ENCODE measurements around the gene UPF1.

The UPF1 gene

DNA sequence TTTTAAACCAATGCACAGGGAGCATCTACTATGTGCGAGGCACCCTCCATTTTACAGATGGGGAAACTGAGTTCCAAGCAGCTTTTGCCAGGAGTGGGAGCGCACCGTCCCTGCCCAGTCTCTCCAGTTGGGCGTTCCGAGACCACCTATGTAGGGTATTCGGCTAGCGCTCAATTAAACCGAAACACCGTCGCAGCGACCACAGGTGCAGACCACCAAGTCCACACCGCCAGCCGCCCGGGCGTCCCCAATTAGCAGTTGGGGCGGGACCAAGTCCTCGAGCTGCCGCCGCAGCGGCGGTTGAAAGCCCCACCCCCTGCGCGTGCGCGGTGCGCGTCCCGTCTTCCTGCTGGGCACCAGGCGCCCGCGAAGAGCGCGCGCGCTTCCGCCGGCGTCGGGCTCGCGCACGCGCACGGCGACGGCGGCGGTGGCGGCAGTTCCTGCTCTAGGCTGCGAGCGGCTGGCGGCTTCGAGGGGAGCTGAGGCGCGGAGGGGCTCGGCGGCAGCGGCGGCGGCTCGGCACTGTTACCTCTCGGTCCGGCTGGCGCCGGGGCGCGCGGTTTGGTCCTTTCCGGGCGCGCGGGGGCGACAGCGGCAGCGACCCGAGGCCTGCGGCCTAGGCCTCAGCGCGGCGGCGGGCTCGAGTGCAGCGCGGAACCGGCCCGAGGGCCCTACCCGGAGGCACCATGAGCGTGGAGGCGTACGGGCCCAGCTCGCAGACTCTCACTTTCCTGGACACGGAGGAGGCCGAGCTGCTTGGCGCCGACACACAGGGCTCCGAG lies at the start of gene UPF1:
Gene UPF1, plus strand, starts transcription at position 436 of the 782 bp plus-strand sequence. Its CDS starts 251 bp downstream, at position 687.
- DNase-seq, result peak; percentile 87

GRCh38 chr19:18782559-18783225 lies 49.1 kb upstream of the UPF1 start:
- DNase-seq, result no peak

GRCh38 chr19:18783958-18784785 lies 47.6 kb upstream of the UPF1 start:
- no peak for DNase-seq

DNA sequence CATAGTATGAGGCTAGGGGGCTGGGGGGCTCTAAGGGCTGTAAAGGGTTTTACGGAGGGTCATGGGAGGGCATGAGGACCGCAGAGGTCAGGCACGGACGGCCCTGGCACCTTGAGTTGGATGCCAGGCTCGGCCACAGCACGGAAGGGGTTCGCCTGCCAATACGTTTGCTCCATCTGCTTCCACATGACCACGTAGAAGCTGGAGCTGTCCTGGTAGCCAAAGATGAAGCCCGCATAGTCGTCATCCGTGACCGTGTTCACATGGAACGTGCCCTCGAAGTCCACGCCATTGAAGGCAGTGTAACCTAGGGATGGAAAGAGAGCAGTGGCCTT lies 47.0 kb upstream of the UPF1 start:
- DNase-seq, result no peak

DNA sequence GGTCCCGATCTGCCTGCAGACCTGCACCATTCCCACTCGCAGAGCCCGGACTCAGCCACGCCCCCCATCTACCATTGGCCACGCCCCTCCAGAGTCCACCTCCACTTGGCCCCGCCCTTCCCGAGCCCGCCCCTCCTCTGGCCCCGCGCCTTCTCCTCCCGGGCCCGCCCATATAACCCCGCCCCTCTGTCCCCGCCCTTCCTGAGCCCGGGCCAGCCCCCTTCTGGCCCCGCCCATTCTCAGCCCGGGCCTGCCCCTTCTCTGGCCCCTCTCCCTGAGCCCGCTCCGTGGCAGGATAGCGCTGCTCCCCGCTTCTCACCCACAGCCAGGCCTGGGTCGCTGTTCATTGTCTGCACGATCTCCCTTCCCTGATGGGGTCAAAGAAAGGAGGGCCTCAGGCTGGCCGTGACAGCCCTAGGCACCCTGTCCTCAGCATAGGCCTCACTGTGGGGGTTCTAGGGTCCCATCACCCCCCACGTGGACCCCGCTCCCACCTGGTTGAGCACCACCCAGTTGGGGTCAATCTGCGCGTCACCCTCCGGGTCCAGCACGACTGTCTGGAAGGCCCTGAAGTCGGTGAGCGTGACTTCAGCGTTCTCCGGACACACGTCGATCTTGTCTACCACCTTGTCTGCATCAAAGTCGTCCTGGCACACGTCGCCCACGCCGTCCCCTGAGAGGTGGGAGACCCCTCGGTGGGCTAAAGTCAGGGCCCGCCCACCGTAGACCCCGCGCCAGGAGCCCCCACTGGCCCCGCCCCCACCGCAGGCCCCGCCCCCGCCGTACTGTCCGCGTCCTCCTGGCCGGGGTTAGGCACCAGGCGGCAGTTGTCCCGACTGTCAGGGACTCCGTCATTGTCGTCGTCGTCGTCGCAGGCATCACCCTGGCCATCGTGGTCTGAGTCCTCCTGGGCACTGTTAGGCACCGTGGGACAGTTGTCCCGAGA lies 46.3 kb upstream of the UPF1 start:
- DNase-seq, result peak; percentile 32

DNA sequence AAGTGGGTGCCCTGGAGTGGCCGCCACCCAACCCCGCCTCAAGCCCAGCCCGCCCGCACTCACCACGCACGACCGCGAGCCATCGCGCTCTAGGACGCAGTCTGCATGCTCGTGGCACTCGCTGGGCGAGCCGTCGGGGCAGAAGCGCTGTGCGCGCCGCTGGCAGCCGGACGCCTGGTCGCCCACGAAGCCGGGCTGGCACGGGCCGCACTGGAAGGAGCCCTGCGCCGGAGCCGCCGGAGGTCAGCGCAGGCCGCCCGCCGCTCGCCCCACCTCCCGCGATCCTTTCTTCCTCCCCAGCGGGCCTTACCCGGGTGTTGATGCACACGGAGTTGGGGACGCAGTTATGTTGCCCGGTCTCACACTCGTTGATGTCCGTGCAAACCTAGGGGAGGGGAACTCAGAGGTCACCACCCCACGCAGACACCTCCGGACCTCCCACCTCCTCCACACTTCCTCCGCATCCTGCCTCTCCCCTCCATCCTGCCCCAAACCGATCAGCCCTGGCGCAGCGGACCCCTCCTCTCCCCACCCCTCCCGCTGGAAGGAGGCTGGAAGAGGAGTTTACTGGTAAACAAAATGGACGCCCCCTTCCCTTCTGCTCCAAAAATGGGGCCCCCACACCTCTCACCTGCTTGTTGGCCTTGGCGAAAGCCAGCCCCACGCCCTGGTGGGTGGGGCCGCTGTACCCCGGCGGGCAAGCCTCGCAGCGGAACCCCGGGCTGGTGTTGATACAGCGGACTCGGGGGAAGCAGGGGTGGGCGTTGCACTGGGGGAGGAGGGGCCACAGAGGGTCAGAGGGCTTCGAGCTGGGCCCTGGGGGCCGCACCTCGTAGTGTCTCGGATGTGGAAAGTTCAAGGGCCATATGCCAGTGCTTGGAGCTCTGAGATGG lies 43.0 kb upstream of the UPF1 start:
- DNase-seq, result no peak

DNA sequence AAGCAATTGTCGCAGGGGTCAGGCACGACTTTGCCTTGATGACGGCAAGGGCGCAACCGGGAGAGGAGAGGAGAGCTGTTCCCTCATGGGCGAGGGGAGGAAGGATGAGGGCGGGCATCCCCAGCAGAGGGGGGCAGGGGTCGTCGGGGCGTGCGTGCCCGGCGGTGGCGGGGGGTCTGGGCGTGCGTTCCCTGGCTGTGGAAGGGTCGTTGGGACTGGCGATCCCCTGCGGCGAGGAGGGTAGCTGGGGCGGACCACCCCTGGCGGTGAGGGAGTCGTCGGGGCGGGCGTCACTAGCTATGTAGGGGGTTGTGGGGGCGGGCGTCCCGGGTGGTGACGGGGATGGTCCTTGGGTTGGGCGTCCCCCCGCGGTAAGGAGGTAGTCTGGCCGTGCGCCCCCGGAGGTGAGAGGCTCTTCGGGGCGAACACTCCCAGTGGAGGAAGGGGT lies 42.3 kb upstream of the UPF1 start:
- no peak for DNase-seq

DNA sequence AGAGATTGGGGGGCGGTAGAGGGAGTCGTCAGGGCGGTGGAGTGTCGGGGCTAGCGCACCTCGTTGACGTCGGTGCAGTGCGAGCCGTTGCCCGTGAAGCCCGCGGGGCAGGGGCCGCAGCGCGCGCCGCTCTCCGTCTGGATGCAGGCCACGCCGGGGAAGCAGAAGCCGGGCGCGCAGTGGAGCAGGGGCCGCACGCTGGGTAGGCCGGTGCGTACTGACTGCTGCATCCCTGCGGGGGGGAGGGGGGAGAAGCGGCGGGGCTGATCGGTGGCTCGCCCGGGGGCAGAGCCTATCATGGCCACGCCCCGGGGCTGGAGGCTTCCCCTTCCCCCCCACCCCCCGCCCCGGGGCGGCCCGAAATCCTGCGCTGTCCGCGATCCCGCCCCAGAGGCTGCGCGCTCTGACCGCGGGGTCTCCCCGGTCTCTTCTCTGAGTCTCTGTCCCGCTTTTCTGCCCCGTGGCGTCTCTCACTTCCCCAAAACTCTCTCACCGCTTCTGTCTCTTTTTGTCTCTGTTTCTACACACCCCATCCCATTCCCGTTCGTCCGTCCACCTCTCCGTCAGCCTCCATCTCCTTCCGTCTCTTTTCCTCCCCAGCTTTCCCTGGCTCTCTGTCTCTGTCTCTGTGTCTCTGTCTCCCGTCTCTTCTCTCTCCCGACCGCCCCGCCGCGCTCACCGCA lies 41.7 kb upstream of the UPF1 start:
- no peak for DNase-seq

DNA sequence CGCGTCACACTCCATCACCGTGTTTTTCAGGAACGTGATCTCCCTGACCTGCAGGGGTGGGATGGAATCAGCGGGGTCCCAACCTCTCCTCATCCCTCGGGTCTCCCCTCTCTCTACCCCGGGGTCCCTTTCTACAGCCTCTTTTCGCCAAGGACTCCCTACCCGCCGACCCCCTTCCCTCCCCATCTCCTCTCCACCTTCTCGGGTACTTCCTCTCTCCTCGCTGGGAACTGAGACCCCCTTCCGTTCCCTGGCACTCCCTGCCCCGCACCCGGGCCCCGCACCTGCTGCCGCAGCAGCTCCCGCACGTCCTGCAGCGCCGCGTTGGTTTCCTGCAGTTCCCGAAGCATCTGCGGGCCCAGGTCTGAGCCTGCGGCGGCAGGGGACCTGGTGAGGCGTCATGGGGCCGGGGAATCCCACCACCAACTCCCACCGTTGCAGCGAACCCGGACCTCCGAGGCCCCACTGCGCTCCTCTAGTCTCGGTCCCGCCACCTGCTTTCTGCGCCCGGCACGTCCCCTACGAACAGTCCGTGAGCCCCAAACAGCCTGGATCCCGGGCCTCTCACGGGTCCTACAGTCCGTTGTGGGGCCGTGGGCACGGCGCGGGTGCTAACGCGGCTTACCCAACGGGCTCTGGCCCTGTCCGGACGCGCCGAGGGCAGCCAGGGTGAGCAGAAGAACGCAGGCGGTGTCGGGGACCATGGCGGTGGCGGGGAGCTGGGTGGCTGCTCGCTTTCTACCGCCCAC lies 41.0 kb upstream of the UPF1 start, which contains the start of gene COMP:
Gene COMP, minus strand, starts transcription at position 740 of the 749 bp plus-strand sequence. Its CDS starts 36 bp downstream, at position 704.
- DNase-seq, result no peak

GRCh38 chr19:18791315-18791678 lies 40.5 kb upstream of the UPF1 start:
- DNase-seq, result no peak

- DNase-seq, result no peak
These were observed 39.1 kb upstream of the UPF1 start for GRCh38 chr19:18792661-18793060.

DNA sequence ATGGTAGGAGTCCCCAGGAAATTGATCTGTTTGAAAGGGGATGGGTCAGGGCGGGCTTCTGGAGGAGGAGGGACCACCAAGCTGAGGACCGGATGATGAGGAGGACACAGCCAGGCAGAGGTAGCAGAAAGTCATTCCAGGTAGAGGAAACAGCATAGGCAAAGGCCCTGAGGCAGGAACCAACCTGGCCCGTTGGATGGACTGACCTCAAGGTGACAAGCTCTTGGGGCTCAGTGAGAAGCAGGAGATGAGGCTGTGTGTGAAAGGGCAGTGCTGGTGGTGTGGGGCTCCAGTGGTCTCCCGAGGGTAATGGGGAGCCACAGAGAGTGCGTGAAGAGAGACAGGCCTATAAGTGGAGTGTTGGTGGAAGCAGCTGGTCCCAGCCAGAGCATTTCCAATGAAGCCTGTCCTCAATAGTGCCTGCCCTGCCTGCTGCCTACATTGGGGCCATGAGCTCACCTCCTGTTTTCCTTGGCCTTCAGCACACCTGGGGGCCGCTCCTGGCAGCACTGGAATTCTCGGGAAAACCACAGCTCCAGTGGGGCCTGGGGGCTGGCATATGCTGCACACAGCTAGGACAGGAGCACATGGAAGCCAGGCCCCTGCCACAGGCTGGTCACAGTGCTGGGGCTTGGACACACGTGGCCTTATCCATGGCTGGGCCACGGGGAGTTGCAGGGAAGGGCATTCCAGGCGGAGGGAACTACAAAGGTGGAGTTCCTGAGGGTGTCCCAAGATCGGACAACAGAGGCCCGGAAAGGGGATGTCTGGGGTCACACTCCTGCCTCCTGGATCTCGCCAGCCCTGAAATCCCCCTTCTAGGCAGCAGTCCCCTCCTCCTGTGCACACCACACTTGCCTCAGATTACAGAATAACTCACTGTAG lies 38.4 kb upstream of the UPF1 start:
- DNase-seq, result no peak

DNA sequence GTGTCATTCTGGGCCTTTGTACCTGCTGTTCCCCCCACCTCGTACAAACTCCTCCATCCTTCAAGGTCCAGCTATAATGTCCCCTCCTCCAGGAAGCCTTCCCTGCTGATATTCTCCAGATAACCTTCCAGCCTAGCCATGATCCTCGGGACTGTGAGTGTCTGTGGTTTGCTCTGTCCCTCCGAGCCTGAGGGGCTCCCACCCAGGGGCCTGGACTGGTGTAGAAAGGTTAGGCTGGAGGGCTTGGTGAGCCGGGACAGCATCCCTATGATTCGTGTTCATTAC lies 37.8 kb upstream of the UPF1 start:
- DNase-seq, result no peak

DNA sequence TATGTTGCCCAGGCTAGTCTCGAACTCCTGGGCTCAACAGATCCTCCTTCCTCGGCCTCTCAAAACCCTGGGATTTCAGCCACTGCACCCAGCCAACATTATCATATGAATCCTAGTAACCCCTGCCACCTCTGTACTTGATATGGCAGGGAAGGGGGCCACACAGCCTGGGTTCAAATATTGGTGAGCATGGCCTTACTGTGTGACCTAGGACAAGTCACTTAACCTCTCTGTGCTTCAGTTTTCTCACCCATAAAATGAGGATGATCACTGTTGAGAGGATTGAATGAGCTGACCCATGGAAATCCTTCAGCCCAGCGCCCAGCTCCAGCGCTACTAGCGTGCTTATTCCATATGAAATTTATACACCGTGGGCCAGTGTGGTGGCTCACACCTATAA lies 37.1 kb upstream of the UPF1 start:
- no peak for DNase-seq

- no peak for DNase-seq
These were observed 36.2 kb upstream of the UPF1 start for GRCh38 chr19:18795540-18795939.

DNA sequence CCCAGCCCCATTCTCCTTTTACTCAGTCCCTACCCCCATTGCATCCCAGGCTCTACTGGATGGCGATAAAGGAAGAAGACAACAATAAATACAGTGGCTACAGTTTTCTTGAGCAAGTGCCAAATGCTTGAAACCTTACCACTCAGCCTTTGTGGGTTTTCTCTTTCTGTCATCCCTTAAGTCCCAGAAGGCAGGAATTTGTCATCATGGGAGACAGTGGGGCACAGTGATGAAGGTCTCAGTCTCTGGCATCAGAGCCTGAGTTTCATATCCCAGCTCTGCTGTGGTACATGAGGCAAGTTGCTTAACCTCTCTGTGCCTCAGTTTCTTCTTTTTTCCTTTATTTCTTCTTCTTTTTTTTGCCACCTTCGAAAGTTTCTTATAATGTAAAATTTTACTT lies 35.5 kb upstream of the UPF1 start:
- DNase-seq, result no peak

GRCh38 chr19:18798384-18799352 lies 33.1 kb upstream of the UPF1 start:
- DNase-seq, result no peak

- DNase-seq, result no peak
These were observed 32.3 kb upstream of the UPF1 start for GRCh38 chr19:18799389-18799970.
